GM18511 (cell line): ENCODE results near the gene CALHM4.

ENCODE experiments used
- ATAC-seq: cut with Tn5 transposase; IDR thresholded peaks from one replicate; pipeline ENCODE4 v1.9.1; 2021; ENCODE audit warnings: mild to moderate bottlenecking, moderate library complexity; ENCODE audit not compliant: unreplicated experiment

CALHM4 gene

GRCh38 chr6:116553451-116553850, at the start of gene CALHM4:
CALHM4 (plus strand) TSS chr6:116553751; CDS start chr6:116553794, 43 bp downstream.
- no peak for ATAC-seq

- no peak for ATAC-seq
These were observed 46.2 kb upstream of the CALHM4 start for GRCh38 chr6:116507324-116507723.

GRCh38 chr6:116508527-116508926, 45.0 kb upstream of the CALHM4 start:
- ATAC-seq, result no peak

- ATAC-seq, result peak; percentile 15
These were observed 42.0 kb upstream of the CALHM4 start, which contains the start of gene CALHM5 for GRCh38 chr6:116511424-116512110. CALHM5 (plus strand) TSS chr6:116511639; CDS start chr6:116511697, 58 bp downstream.

- ATAC-seq, result peak; percentile 91
These were observed 41.4 kb upstream of the CALHM4 start for GRCh38 chr6:116512111-116512559.

- ATAC-seq, result no peak
These were observed 40.8 kb upstream of the CALHM4 start for GRCh38 chr6:116512734-116513133.

- ATAC-seq, result no peak
These were observed 40.2 kb upstream of the CALHM4 start for GRCh38 chr6:116513224-116513875.

- no peak for ATAC-seq
These were observed 39.4 kb upstream of the CALHM4 start for GRCh38 chr6:116514111-116514510.

- ATAC-seq, result no peak
These were observed 38.4 kb upstream of the CALHM4 start for GRCh38 chr6:116515141-116515540.

GRCh38 chr6:116518621-116519368, 34.8 kb upstream of the CALHM4 start:
- no peak for ATAC-seq

GRCh38 chr6:116522896-116523295, 30.7 kb upstream of the CALHM4 start:
- no peak for ATAC-seq

GRCh38 chr6:116524236-116524635, 29.3 kb upstream of the CALHM4 start:
- ATAC-seq, result no peak

- ATAC-seq, result no peak
These were observed 25.4 kb upstream of the CALHM4 start for GRCh38 chr6:116528133-116528532.

GRCh38 chr6:116528780-116529179, 24.8 kb upstream of the CALHM4 start:
- ATAC-seq, result no peak

- ATAC-seq, result no peak
These were observed 23.9 kb upstream of the CALHM4 start for GRCh38 chr6:116529466-116530290.

GRCh38 chr6:116530436-116530835, 23.1 kb upstream of the CALHM4 start:
- no peak for ATAC-seq

GRCh38 chr6:116531675-116532570, 21.6 kb upstream of the CALHM4 start:
- ATAC-seq, result peak; percentile 70

GRCh38 chr6:116533233-116533957, 20.2 kb upstream of the CALHM4 start:
- ATAC-seq, result no peak

GRCh38 chr6:116535109-116535508, 18.4 kb upstream of the CALHM4 start:
- no peak for ATAC-seq
